Measurements from ENCODE around the gene ARHGEF40.

Gene ARHGEF40

DNA sequence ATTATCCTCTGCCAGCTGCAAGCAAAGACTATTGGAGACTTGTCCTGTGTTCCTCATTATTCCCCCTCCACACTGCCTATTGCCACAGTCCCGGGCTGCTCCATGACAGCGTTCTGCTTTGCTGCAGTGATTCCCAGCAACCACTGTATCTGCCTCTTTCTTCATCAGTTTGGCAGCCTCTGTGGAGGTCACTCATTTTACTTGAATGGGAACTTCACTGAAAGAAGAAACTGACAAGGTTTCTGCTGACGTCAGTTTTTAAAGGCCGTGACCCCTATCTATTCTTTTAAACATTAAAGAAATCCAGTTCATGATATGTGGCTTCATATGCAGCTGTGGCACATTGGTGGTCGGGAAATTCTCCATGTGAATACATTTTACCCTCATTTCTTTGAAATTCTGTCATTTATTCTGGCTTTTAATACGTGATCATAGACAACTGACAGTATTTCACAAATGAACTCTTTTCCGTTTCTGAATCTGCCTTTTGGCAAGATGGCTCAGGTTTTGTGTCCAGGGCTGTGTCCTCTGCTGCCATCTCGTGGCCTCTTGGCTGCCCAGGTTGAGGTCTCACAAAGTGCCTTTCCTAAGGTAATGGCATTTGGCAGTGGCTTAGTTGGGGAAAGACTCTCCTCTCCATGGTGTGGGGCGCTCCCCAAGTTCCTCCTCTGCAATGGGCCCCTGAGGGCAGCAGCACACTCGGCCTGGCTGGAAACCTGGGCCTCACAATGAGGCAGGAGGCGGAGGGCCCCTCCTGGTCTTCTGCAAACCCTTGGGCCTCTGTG, 36.6 kb downstream of the ARHGEF40 start:
- no peak overlapping the region for H3K27ac ChIP-seq (ENCODE audit: insufficient read depth in 1 of 2, low read depth in 1 of 2, low read length in 2 of 2, poor library complexity in 1 of 2, severe bottlenecking in 2 of 2)

DNA sequence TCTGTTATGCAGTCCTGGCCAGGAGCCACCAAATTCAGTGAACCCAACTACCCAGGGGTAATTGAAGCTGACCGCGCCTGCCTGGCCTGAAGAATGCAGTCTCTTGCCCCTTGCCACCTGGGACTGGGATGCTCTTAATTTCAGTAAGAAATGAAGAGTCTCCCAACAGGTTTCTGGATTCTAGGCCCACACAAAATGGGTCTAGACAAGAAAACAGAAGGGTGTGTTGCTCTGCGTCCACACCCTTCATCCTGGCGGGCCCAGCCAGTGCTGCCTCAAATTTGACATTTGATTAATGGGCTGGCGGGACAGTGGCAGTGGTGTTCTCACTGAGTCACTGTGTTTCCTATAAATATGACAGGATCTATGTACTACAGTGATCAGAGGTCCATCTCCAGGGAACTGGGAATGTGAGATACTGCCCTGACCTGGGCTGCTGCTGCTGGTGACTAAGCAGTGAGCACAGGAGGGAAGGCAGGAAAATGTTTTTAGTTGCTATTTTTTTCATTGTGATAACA, 37.2 kb downstream of the ARHGEF40 start:
- no peaks in the 10 kb centered on the region for H3K27me3 ChIP-seq (replicated peaks in 2 of 5; ENCODE audit: control insufficient read depth in 4 of 5, insufficient read depth in 5 of 5, low read length in 4 of 5)
- DNase-seq = no peak
- 86% methylated on average over 1 of the region's 5 CpGs for whole genome bisulfite sequencing (ENCODE audit: insufficient coverage)
- ChIA-PET CTCF (interaction anchor here (0.9 to 12.2 kb wide), 7 partner anchors 8 to 92 kb away, joined by 3 to 204 read pairs (median 93); partner anchors contain the start of genes ARHGEF40 and ZNF219), POLR2A (no interaction called here)
- H3K27ac ChIP-seq (ENCODE audit: insufficient read depth in 1 of 2, low read depth in 1 of 2, low read length in 2 of 2, poor library complexity in 1 of 2, severe bottlenecking in 2 of 2) = no peak overlapping the region
- H3K9me3 ChIP-seq (ENCODE audit: control extremely low read depth in 1 of 5, control insufficient read depth in 4 of 5, insufficient read depth in 2 of 5, low read depth in 1 of 5, low read length in 4 of 5) = no peaks in the 10 kb centered on the region
- H3K4me1 ChIP-seq (ENCODE audit: control extremely low read depth in 1 of 4, control insufficient read depth in 4 of 4, insufficient read depth in 4 of 4, low read length in 3 of 4) = peaks cover 8 to 35% (median 27%) of the 10 kb centered on the region in 4 experiments
- H3K36me3 ChIP-seq (ENCODE audit: control insufficient read depth in 4 of 4, insufficient read depth in 4 of 4, low read length in 3 of 4) = no peaks in the 10 kb centered on the region
- H3K4me3 ChIP-seq (ENCODE audit: control insufficient read depth in 1 of 7, extremely low read depth in 1 of 7, insufficient read depth in 4 of 7, low read depth in 2 of 7, low read length in 6 of 7) = no peak overlapping the region

More for the DNA sequence above, 36.6 kb downstream of the ARHGEF40 start:
- H3K36me3 ChIP-seq (ENCODE audit: control insufficient read depth in 4 of 4, insufficient read depth in 4 of 4, low read length in 3 of 4) = no peaks in the 10 kb centered on the region
- no peaks in the 10 kb centered on the region for H3K27me3 ChIP-seq (replicated peaks in 2 of 5; ENCODE audit: control insufficient read depth in 4 of 5, insufficient read depth in 5 of 5, low read length in 4 of 5)
- POLR2A ChIA-PET = no interaction called here
- peaks cover 8 to 42% (median 29%) of the 10 kb centered on the region in 4 experiments for H3K4me1 ChIP-seq (ENCODE audit: control extremely low read depth in 1 of 4, control insufficient read depth in 4 of 4, insufficient read depth in 4 of 4, low read length in 3 of 4)
- peak overlapping the region in 1 of 7 experiments; percentile 48 for H3K4me3 ChIP-seq (ENCODE audit: control insufficient read depth in 1 of 7, extremely low read depth in 1 of 7, insufficient read depth in 4 of 7, low read depth in 2 of 7, low read length in 6 of 7)
- CTCF ChIA-PET = interaction anchor here (0.9 to 12.2 kb wide), 8 partner anchors 9 to 91 kb away, joined by 3 to 204 read pairs (median 48); partner anchors contain the start of genes ARHGEF40 and ZNF219
- no peaks in the 10 kb centered on the region for H3K9me3 ChIP-seq (ENCODE audit: control extremely low read depth in 1 of 5, control insufficient read depth in 4 of 5, insufficient read depth in 2 of 5, low read depth in 1 of 5, low read length in 4 of 5)
- 41% methylated on average over 8 of the region's 11 CpGs for WGBS (ENCODE audit: insufficient coverage)
- DNase-seq = peak; percentile 79 to 86 (median 80)

DNA sequence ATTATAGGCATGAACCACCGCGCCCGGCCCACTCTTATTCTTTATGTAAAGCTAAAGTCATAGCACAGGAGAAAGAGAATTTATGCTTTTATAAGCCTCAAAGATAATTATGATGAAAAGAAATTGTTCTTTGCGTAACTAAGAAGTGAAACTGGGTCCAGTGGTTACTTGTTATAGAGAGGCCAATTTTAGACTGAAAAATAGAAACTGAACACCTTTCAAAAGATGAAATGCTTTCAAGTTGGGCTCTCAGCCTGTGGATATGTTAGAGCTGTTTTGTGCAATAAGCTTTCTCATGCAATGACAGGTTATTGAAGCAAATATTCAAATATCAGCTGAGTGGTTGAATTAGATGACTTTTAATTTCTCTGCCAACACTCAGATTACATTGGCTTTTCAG, 38.7 kb downstream of the ARHGEF40 start:
- H3K36me3 ChIP-seq (ENCODE audit: control insufficient read depth in 4 of 4, insufficient read depth in 4 of 4, low read length in 3 of 4) = no peaks in the 10 kb centered on the region
- no peak overlapping the region for H3K4me3 ChIP-seq (ENCODE audit: control insufficient read depth in 1 of 7, extremely low read depth in 1 of 7, insufficient read depth in 4 of 7, low read depth in 2 of 7, low read length in 6 of 7)
- no peak overlapping the region for H3K27ac ChIP-seq (ENCODE audit: insufficient read depth in 1 of 2, low read depth in 1 of 2, low read length in 2 of 2, poor library complexity in 1 of 2, severe bottlenecking in 2 of 2)
- H3K9me3 ChIP-seq (ENCODE audit: control extremely low read depth in 1 of 5, control insufficient read depth in 4 of 5, insufficient read depth in 2 of 5, low read depth in 1 of 5, low read length in 4 of 5) = no peaks in the 10 kb centered on the region
- 100% methylated on average over 1 of the region's 4 CpGs for WGBS (ENCODE audit: insufficient coverage)
- peaks cover 5 to 24% (median 18%) of the 10 kb centered on the region in 4 experiments for H3K4me1 ChIP-seq (ENCODE audit: control extremely low read depth in 1 of 4, control insufficient read depth in 4 of 4, insufficient read depth in 4 of 4, low read length in 3 of 4)
- no peaks in the 10 kb centered on the region for H3K27me3 ChIP-seq (replicated peaks in 2 of 5; ENCODE audit: control insufficient read depth in 4 of 5, insufficient read depth in 5 of 5, low read length in 4 of 5)
- no peak for DNase-seq
- CTCF ChIA-PET = interaction anchor here (1.0 to 12.2 kb wide), 11 partner anchors 9 to 93 kb away, joined by 3 to 204 read pairs (median 3); partner anchors contain the start of genes ARHGEF40 and ZNF219
- POLR2A ChIA-PET = no interaction called here

DNA sequence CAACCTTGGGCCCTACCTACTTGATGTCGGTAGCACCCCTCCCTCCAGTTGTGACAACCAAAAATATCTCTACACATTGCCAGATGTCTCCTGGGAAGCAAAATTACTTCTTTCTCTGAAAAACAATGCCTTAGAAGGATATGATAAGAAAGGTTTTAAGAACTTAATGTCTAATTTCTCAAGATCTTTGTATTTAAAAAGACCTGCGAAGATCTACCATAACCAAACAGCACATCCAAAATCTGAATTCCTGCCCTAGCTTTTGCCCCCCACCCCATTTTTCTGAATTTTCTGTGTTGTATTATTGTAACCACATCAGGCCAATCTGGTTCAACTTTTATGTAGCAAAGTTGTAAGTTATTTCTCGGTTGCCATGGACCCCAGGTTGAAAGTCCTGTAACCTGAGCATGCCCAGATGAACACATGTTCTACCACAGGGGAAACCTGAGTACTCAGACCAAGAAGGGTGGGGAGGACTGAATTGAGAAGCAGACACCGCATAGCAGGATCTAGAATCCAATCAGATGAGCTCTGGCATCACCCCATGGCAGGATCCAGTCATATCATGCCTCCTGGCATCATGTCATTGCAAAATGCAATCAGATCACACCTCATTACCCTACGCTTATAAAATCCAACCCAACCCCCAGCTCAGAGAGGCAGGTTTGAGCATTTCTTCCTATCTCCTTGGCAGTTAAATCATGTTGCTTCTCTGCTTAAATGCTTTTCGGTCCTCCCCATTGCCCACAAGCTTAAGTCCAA, 39.5 kb downstream of the ARHGEF40 start:
- Histone ChIP-seq H3K27me3 (replicated peaks in 2 of 5; ENCODE audit: control insufficient read depth in 4 of 5, insufficient read depth in 5 of 5, low read length in 4 of 5) (no peaks in the 10 kb centered on the region), H3K27ac (ENCODE audit: insufficient read depth in 1 of 2, low read depth in 1 of 2, low read length in 2 of 2, poor library complexity in 1 of 2, severe bottlenecking in 2 of 2) (no peak overlapping the region), H3K4me3 (ENCODE audit: control insufficient read depth in 1 of 7, extremely low read depth in 1 of 7, insufficient read depth in 4 of 7, low read depth in 2 of 7, low read length in 6 of 7) (no peak overlapping the region), H3K9me3 (ENCODE audit: control extremely low read depth in 1 of 5, control insufficient read depth in 4 of 5, insufficient read depth in 2 of 5, low read depth in 1 of 5, low read length in 4 of 5) (no peaks in the 10 kb centered on the region), H3K4me1 (ENCODE audit: control extremely low read depth in 1 of 4, control insufficient read depth in 4 of 4, insufficient read depth in 4 of 4, low read length in 3 of 4) (peaks cover 4 to 17% (median 12%) of the 10 kb centered on the region in 4 experiments), H3K36me3 (ENCODE audit: control insufficient read depth in 4 of 4, insufficient read depth in 4 of 4, low read length in 3 of 4) (no peaks in the 10 kb centered on the region)
- 96% methylated on average over 4 of the region's 6 CpGs for WGBS (ENCODE audit: insufficient coverage)
- ChIA-PET POLR2A (interaction anchor here (0.9 kb wide), 1 partner anchor 44 kb away, joined by 3 read pairs; no protein-coding TSS in a partner anchor), CTCF (interaction anchor here (0.9 to 12.2 kb wide), 10 partner anchors 13 to 111 kb away, joined by 3 to 204 read pairs (median 6); partner anchors contain the start of genes ARHGEF40 and ZNF219)
- DNase-seq = peak in 1 of 3 donors; percentile 44

DNA sequence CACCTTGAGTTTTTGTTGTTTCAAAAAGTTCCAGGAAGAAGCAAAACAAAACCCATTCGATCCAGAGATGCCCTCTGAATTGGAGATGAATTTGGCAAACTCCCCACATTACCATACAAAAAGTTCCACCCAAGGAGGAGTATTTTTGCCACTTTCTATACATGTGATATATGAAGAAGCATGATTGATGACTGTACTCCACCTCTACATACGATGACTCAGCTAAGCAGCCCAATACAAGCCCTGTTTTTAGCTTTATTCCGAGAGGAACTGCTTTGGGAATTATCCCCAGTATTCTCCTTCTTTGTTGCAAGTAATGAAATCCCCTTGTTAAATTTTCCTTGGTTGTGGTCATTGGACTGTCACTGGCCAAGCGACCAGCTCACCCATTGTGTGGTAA, 42.2 kb downstream of the ARHGEF40 start:
- Histone ChIP-seq H3K27me3 (replicated peaks in 2 of 5; ENCODE audit: control insufficient read depth in 4 of 5, insufficient read depth in 5 of 5, low read length in 4 of 5) (no peaks in the 10 kb centered on the region), H3K9me3 (ENCODE audit: control extremely low read depth in 1 of 5, control insufficient read depth in 4 of 5, insufficient read depth in 2 of 5, low read depth in 1 of 5, low read length in 4 of 5) (no peaks in the 10 kb centered on the region), H3K36me3 (ENCODE audit: control insufficient read depth in 4 of 4, insufficient read depth in 4 of 4, low read length in 3 of 4) (no peaks in the 10 kb centered on the region), H3K4me3 (ENCODE audit: control insufficient read depth in 1 of 7, extremely low read depth in 1 of 7, insufficient read depth in 4 of 7, low read depth in 2 of 7, low read length in 6 of 7) (no peak overlapping the region), H3K27ac (ENCODE audit: insufficient read depth in 1 of 2, low read depth in 1 of 2, low read length in 2 of 2, poor library complexity in 1 of 2, severe bottlenecking in 2 of 2) (no peak overlapping the region), H3K4me1 (ENCODE audit: control extremely low read depth in 1 of 4, control insufficient read depth in 4 of 4, insufficient read depth in 4 of 4, low read length in 3 of 4) (peaks cover 0 to 2% (median 0%) of the 10 kb centered on the region in 4 experiments)
- 93% methylated on average over 2 of the region's 4 CpGs for WGBS (ENCODE audit: insufficient coverage)
- ChIA-PET CTCF (interaction anchor here (1.1 kb wide), 1 partner anchor 23 kb away, joined by 4 read pairs; no protein-coding TSS in a partner anchor), POLR2A (no interaction called here)
- DNase-seq = no peak

DNA sequence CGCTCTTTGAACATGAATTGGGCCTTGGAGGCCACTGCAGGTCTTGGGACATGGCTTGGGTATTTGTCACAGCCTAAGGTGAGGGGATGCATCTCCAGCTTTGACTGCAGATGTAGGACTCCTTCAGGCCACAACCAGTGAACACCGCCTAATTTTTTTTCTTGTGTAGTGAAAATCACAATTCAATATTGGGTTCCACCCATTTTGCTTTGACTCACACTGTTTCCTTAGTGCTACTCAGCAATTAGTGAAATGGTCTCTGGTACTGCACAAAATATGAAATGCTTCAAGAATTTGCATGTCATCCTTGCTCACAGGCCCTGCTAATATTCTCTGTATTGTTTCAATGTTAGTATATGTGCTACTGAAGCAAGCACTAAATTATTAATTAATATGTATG, 43.3 kb downstream of the ARHGEF40 start:
- DNase-seq = no peak
- peaks cover 0 to 2% (median 0%) of the 10 kb centered on the region in 5 experiments for H3K27me3 ChIP-seq (replicated peaks in 2 of 5; ENCODE audit: control insufficient read depth in 4 of 5, insufficient read depth in 5 of 5, low read length in 4 of 5)
- no peaks in the 10 kb centered on the region for H3K4me1 ChIP-seq (ENCODE audit: control extremely low read depth in 1 of 4, control insufficient read depth in 4 of 4, insufficient read depth in 4 of 4, low read length in 3 of 4)
- no peak overlapping the region for H3K27ac ChIP-seq (ENCODE audit: insufficient read depth in 1 of 2, low read depth in 1 of 2, low read length in 2 of 2, poor library complexity in 1 of 2, severe bottlenecking in 2 of 2)
- H3K9me3 ChIP-seq (ENCODE audit: control extremely low read depth in 1 of 5, control insufficient read depth in 4 of 5, insufficient read depth in 2 of 5, low read depth in 1 of 5, low read length in 4 of 5) = no peaks in the 10 kb centered on the region
- 100% methylated on average over 2 of the region's 2 CpGs for WGBS (ENCODE audit: insufficient coverage)
- H3K4me3 ChIP-seq (ENCODE audit: control insufficient read depth in 1 of 7, extremely low read depth in 1 of 7, insufficient read depth in 4 of 7, low read depth in 2 of 7, low read length in 6 of 7) = no peak overlapping the region
- POLR2A ChIA-PET = no interaction called here
- CTCF ChIA-PET = interaction anchor here (0.8 to 1.0 kb wide), 2 partner anchors 9 to 19 kb away, joined by 3 read pairs; no protein-coding TSS in a partner anchor
- H3K36me3 ChIP-seq (ENCODE audit: control insufficient read depth in 4 of 4, insufficient read depth in 4 of 4, low read length in 3 of 4) = no peaks in the 10 kb centered on the region
